Stimulated activated CD4-positive, alpha-beta T cell treated with anti-CD3 and anti-CD28 coated beads, Interleukin-1b, Interleukin-23, amount 100 ng/mL, for 24 hours (primary cell): ENCODE measurements around the gene MFAP4.
A peak's percentile ranks its signal among the peaks of the same experiment; 100 is the strongest.

Experiments
- DNase-seq, 4 experiments: peaks; one replicate each; pipeline ENCODE4 v3.0.0-alpha.2; 2020; ENCODE audit warnings: low read depth in 4 of 4, low spot score in 1 of 4

Gene MFAP4

DNA sequence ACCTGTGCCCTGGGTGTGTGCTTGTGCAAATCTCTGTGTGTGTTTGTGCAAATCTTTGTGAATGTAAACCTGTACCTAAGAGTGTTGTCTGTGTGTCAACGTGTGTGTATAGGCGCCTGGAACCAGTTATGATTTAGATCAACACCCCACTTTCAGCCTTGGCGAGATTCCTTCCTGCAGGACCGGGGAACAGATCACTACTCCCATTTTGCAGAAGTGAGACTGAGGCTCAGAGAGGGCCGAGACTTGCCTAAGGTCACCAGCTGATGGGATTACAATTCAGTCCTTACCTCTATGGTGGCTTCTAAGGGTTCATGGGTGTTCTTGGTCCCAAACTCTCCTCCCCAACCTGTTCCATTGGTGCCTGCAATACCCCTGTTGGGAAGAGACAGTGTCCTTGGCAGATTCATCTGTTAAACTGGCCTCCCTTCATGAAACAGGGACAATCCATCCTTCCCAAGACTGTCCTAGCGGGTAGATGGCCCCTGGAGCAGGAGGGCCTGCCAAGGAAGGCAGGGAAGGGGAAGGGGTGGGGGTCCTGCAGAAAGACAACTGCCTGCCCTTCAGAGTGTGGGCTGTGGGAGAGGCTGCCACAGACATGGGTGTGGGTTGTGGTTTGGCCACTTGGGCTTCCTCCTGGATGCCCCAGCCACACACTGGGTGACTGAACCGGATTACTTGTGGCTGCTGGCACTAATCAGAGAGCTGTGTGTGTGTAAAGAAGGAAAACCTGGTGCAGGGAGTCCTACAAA is 15.6 kb downstream of the MFAP4 start:
- DNase-seq, result no peak

DNA sequence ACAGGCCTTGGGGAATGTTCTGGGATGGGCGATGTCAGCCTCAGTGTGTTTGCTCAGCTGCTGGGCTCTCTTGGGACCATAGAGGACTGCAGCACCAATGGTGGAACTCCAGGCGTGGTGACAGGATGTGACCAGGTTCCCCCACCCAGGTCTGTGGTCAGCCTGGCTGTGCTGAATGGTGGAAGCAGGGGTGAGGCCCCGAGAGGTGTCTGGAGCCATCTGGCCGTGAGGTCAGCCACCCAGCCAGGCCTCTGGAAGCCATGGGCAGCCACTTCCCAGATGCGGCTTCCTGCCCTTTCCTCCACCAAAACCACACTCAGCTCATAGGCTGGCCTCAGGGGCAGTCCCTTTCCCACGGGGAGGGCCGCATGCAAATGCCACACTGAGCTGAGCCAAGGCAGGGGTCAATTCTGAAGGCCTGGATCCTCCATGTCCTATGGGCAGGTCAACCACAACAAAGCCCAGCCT is 16.5 kb downstream of the MFAP4 start:
- no peak for DNase-seq

DNA sequence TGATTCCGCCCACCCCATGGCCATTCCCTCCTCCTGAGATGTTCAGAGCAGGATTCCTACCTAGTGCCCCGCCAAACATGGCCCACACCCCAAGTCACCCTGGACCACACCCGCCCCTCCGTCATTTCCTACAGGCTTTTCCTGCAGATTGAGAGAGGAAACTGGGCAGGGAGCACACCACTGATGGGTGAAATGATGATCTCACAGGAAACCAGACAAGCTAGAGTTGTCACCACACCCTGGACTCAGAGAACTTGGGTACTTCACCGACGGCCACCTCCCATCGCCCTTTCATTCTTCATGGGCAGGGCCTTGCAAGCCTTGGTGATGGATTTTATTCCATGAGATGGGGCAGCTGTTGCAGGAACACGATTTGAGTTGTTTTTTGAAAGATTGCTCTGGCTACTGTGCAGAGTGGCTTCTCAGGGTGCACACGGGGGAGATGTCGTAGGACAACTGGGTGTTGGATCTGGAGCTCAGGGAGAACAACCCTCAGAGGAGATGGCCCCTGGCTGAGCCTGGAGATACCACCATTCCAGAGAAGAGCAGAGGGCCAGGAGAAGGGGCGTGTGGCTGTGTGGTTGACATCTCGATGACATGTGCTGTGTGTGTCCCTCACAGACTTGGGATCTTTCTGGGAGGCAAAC is 17.0 kb downstream of the MFAP4 start:
- no peak for DNase-seq

DNA sequence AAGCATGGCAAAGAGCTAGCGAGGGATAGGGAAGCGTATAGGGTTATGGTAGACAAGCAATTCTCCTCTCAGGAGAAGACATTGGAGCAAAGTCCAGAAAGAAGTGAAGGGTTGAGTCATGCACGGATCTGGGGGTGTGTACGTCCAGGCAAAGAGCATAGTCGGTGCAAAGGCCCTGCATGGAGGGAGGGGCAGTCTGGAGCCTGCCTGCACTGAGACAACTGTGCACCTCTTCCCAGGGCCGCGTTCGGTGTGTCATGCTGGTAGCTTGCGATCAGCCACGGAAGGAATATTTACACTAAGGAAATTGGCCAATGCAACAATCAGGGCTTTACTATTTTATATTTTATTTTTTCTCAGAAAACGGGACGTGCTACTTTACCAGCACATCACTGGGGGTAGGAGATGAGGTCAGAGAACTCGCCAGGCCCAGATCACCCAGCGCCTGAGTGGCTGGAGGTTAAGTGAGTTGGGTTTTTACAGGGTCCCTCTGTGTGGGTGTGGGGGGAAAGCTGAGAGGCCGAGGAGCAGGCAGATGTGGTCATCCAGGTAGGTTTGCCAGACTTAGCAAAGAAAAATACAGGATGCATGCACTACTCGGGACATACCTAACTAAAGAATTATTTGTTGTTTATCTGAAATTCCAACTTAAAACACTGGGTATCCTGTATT is 17.7 kb downstream of the MFAP4 start:
- DNase-seq, result no peak

DNA sequence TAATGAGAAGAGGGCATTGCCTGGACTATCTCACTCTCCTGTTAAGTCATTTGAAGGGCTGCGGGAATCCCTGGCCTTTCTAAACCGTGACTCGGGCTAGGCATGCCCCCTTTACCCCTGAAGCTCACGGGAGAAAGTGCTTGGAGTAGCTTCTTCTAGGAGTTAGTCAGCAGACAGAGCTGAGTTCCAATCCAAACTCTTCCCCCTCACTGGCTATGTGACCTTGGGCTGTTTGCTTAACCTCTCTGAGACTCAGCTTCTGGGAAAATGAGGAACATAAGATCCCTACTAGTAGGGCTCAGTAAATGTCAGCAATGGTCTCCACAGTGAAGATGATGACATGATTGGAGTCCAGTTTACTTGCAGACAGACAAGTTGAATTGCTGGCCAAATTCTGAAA is 18.8 kb downstream of the MFAP4 start:
- no peak for DNase-seq

DNA sequence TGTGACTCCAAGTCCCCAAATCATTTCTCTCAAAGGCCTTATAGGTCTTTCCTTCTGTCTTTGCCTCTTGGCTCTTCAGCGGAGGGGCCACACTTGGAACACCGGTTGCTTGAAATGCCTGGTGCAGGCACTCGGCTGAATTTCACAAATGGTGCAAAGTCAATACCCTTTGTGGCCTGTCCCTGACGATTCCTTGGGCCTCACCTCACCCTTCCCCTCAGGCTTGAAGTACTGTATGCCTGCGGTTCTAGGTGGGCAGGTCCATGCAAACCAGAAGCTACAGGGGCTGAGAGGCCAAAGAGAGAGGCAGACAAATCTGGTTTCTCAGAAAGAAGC is 20.4 kb downstream of the MFAP4 start:
- no peak for DNase-seq

DNA sequence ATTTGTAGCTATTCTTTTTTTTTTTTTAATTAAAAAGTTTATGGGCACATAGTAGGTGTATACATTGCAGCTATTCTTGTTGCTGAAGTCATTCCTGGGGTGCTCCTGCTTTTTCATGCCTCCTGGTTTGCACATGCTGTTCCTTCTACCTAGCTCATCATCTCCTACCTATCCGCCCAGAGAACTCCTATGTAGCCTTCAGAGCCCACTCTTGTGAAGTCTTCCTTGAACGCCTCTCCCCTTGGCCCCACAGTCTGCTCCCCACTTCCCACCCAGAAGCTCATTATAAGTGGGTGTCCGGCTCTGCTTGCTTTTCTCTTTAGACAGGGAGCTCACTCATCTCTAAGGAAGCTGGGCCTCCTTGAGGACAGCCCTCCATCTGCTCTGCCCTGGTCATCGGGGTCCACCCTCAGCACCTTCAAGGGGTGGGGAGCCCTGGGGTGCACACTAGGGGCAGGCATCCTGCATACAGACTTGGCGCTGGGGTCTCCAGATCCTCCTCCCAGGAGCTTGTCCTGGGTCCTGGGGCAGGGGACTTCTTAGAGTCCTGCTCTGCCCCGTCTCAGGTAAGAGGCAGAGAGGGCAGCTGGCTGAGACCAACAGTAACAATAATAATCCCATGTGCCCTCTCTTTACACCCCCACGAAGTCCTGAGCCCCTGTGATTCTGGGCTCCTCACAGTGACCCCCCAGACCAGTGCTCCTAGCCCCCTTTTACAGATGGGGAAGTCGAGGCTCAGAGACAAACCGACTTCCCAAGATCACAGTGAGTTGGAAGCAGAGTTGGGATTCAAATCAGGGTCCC is 21.0 kb downstream of the MFAP4 start:
- DNase-seq, result no peak

DNA sequence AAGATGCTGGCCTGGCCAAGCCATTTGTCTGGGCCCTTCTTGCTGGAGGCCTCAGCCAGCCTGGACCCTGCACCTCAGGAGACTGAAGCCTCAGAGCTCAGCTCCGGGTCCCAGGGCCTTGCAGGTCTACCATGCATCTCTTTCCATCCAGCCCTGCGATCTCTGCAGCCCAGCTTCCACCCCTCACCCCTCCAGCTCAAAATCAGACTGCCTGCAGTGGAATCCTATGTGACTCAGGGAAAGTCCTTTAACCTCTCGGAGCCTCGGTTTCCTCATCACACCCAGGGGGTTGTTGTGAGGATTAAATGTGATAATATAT is 21.5 kb downstream of the MFAP4 start:
- no peak for DNase-seq

DNA sequence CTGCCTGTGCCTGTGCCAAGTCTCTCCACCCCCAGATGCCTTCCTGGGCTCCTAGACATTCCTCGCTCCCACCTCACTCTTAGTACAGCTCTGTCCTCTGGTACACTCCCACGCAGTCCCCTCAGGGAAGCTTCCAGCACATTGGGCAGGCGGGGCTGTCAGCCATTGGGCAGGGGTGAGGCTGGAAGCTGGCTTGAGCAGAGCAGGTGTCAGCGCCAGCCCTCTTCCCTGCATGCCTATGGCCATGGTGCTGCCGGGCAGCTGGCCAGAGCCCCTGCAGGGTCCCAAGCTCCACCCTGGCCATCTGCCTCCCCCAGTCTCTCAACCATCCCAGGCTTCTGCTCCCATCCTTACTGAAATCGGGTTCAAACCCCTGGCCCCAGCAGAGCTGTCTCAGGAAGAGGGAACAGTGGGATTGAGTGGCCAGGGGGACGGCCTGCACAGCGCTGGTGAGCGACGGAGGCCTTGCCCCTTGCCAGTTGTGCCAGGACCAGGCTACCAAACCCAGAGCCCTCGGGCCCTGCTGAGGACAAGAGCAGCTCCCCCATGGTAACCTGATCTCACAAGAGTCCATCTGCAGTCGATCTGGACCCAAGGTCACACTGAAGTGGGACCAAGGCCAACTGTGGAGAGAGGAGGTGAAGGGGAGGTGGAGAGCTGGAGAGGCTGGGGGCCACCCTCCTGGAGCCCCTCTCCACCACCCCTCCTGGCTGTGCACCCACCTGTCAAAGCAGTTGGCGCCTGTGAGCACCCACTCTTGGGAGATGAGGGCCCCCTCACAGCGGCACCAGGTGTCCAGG is 22.1 kb downstream of the MFAP4 start:
- no peak for DNase-seq

DNA sequence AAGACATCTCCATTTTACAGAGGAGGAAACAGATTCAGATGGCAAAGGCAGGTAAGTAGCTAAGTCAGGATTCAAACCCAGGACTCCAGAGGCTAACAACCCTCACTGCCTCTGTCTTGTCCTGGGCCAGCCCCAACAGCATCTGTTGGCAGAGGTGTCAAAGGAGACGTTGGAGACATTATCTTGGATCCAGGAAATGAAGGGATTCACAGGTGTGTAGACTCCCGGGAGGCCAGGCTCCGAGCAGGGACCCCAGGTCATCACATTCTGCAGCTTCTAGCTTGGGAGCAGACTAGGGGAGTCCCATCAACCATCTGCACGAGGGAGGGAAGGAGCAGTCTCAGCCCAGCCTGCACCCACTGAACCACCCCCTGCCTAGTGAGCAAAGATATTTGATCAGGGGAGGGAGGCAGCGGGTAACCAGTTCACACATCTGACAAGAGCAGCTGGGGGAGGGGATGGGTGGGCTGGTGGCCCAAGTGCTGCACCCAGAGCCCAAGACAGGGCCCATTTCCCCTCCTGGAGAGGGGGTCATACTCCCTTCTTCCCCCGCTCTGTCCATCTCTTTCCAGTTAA is 23.4 kb downstream of the MFAP4 start:
- DNase-seq, result no peak

DNA sequence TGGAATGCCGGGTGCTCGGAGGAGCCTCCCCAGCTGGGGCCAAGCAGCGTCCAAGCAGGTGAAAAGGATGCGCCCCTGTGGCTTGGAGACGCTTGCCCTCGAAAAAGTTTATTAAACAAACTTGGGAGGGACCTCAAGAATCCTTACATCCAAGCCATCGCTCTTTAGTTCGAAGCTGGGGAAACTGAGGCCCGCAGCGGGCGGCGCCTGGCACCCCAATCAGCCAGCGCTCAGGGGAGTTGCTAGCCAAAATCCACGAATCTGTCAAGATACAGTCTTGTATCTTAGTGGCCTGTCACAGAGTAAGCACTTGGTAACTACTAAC is 23.9 kb downstream of the MFAP4 start:
- DNase-seq, result no peak

DNA sequence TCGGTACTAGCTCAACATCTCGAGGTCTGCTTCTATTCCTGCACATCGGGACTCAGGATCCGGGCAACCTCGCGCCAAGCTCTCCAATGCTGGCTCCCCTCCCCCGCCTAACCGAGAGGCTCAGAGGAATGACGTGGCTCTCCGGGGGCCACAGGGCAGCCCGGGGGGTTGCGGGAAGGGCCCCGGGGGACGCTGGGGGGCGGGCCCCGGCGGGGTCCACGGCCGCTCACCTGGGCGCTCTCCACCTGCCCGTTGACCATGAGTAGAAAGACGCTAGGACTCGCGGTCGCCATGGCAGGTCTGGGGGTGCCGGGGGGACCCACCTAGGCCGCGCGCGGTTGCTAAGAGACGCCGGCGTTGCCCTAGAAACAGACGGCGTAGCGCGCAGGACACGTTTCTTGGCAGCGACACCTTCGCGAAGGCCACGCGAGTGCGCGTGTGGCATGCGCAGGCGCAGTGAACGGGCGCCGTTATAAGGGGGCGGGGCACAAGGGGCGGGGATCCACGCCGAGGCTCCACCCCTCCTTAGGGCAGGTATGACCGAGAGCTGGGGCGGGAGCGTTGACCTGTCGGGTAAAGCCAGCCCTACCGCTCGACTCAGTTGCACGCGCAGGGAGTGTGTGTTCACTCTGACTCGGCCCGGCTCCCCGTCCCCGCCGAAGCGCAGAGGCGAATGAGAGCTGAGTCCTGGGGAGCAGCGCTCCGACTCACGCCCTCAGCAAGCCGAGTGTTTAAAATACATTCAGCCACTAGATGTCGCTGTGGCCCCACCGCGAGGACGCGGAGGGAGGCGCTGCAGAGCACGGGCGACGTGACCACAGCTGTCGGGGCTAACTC is 24.5 kb downstream of the MFAP4 start, which contains the start of gene B9D1:
Gene B9D1 (minus strand): TSS at position 447 of the 837 bp plus-strand sequence. CDS start 154 bp downstream, at position 293.
- peak; percentile 84 to 90 (median 87) for DNase-seq

DNA sequence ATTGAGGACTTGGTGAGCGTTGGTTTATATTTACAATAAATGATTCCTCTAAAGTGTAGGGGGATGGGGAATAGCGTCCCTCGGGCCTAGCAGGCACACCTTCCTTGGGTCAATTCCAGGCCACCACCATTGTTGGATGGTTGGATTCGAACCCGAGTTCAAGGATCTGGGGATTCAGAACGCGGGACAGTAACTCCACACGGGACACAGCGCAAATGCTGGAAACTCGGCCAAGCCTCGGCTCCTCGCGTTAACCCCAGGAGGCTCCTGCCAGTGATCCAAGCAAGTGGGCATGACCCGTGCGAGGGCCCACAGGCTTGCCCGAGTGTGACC is 25.1 kb downstream of the MFAP4 start:
- no peak for DNase-seq

DNA sequence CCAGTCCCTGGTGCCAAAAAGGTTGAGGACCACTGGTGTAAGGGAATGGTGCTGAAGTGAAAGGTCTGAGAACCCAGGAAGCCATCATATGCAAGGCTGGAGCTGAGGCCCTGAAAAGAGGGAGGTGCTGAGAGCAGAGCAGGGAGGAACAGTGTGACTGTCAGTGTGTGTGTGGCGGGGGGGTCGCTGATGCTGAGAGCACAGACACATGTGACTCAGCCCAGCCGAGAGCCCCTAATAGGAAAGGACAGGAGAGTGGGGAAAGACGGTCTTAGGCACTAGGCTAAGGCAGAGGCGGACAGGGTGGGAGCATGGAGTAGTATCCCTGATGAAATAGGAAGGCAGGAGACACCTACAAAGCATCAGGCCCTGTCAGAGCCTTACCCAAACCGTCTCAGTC is 25.7 kb downstream of the MFAP4 start:
- DNase-seq, result no peak

DNA sequence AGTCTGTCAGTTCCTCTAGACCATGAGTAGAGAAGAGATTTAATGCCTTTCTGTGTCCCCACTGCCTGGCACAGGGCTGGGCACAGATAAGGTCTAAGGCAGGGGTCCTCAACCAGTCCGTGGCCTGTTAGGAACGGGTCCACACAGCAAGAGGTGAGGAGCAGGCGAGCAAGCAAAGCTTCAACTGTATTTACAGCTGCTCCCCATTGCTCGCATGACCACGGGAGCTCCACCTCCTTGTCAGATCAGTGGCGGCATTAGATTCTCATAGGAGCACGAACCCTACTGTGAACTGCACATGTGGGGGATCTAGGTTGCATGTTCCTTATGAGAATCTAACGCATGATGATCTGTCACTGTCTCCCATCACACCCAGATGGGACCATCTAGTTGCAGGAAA is 26.2 kb downstream of the MFAP4 start:
- DNase-seq, result no peak

DNA sequence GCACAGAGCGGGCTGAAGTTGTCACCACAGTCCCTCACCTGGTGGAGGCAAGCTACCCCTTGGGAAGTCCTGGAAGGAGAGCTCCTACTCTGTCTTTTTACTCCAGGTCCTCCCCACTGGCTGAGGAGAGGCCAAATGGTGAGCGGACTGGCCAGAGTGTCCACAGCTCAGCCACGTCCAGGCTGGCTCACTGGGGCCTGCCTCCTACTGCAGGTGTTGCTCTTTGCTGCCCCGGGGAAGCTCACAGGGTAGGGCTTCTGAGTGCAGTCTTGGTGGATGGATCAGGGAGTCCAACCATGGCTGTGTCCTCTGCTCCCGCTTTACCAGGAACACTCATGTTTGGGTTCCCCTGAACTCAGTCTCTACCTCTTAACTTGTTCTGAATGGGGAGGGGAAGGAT is 27.1 kb downstream of the MFAP4 start:
- DNase-seq, result no peak

DNA sequence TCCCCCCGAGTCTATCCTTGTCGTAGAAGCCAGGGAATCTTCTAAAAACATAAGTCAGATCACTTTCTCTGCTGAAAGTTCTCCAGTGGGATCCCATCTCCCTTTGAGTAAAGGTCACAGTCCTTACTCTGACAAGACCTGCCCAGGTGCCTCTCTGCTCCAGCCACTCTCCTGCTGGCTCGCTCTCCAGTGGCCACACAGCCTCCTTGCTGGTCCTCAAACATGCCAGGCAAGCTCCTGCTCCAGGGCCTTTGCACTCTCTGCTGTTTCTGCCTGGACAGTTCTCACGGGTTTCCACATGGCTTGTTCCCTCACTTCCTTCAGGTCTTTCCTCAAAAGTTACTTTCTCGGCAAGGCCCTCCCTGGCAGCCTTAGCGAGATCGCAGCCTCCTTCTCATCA is 27.8 kb downstream of the MFAP4 start:
- no peak for DNase-seq

DNA sequence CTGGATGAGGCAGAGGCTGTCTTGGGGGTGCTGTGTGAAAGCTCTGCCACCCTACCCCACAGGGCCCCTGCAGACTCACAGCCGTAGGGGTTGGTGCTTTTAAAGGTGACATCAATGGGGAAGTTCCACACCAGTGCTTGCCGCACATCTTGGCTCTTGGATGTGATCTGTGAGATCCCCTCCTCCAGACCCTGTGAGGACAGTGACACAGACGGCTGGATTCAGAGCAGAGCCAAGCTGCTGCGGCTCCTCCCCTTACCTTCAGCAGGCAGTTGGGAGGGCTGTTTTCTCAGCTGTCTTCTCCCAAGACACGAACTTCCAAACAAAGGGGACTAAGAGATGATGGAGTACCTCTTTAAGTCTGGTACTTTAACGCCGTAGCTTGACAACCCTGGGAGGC is 29.2 kb downstream of the MFAP4 start:
- no peak for DNase-seq

DNA sequence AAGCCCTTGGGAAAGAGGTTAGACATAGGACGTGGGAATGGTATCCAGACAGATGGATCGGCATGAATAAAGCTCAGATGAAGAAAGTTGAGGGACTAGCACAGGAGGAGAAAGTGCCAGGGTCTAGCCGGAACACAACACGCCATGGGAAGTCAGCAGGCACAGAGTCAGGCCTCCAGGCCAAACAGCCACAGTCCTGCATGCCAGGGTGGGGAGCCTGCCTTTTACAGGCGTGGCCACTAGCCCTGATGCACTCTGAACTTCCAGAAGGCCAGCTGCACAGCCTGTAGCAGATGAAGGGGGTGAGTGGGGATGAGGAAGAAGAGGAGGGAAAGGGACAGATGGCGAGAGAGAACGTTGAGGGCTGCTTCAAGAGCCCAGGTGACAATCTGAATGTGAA is 29.6 kb downstream of the MFAP4 start:
- DNase-seq, result no peak

DNA sequence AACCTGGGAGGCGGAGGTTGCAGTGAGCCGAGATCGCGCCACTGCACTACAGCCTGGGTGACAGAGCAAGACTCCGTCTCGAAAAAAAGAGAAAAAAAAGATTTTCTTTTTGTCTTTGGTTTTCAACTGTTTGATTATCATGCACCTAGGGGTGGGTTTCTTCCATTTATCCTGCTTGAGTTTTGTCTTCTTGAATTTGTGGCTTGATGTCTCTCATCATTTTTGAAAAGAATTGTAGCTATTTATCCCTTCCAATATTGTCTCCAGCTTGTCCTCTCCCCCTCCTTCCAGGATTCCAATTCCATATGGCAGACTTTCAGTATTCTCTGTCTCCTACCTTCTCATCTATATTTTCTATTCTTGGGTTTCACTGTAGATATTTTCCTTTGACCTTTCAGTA is 32.2 kb downstream of the MFAP4 start:
- no peak for DNase-seq
